ENCODE data around the gene ETNK2. TPM values are rescaled to one million over a fixed set of nuclear protein-coding genes. Genes with fewer than 3 reads are reported as not detected.
A peak's percentile ranks its signal among the peaks of the same experiment; 100 is the strongest.

Gene ETNK2
- total and polyA plus RNA-seq, 2 of the 8 experiments (the other 6 are each of a cell fraction or from before 2014, with no cell fraction given) = 20.1 to 26.7 TPM

DNA sequence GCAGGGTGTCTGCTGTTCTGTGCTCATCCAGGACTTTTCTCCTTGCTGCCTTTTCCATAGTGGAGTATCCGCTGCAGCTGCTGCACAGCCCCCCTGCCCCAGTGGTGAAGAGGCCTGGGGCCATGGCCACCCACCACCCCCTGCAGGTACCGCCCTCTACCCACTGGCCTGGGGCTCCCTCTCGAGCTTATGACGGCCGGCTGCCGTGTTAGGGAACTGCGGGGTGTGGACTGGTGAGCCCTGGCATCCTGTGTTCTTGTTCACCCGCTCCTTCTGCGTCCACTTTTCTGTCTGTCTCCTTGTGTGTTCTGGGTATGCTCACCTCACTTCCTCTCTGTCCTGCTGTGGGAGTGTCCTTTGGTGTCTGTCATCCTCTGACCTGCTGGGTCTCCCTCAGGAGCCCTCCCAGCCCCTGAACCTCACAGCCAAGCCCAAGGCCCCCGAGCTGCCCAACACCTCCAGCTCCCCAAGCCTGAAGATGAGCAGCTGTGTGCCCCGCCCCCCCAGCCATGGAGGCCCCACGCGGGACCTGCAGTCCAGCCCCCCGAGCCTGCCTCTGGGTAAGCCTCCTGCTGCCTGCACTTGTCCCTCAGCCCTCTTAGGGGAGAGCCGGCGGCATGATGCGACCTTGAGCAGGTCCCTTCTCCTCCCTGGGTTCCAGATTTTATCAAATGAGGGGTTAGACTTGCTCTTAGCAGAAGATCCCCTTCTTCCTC is 29.8 kb downstream of the ETNK2 start:
- WGBS, 2 experiments (ENCODE audit: extremely low coverage in 1 of 2, insufficient coverage in 1 of 2, insufficient read length in 1 of 2, insufficient replicate concordance in 2 of 2, low coverage in 1 of 2, low lambda C conversion rate in 2 of 2, missing lambda C conversion rate in 1 of 2) = 93% methylated on average over 16 of the region's 17 CpGs; no CpG with 5 or more reads in 1 of the 2 experiments
- Histone ChIP-seq H2BK20ac (ENCODE audit: low read length) (no peak overlapping the region), H3K56ac (replicated peaks; ENCODE audit: insufficient read length, low read depth, low read length) (no peak overlapping the region), H3K9ac (replicated peaks in 1 of 4; ENCODE audit: extremely low read depth in 1 of 4, low read depth in 3 of 4, low read length in 3 of 4) (no peak overlapping the region), H2AFZ (ENCODE audit: low read length) (no peak overlapping the region), H4K5ac (ENCODE audit: insufficient read length, low read depth, low read length) (no peak overlapping the region), H3K36me3 (ENCODE audit: control insufficient read depth in 2 of 4, insufficient read depth in 4 of 4, low read length in 3 of 4) (peaks cover 19 to 89% (median 68%) of the 10 kb centered on the region in 4 experiments), H3K4me3 (ENCODE audit: extremely low read depth in 1 of 4, insufficient read depth in 2 of 4, low read depth in 3 of 4, low read length in 4 of 4) (no peak overlapping the region), H3K4me2 (ENCODE audit: insufficient read depth in 1 of 2, low read depth in 2 of 2, low read length in 2 of 2) (no peak overlapping the region), H4K91ac (replicated peaks; ENCODE audit: insufficient read length, low read length) (no peak overlapping the region), H3K9me3 (ENCODE audit: insufficient read depth in 2 of 2, low read depth in 1 of 2, low read length in 1 of 2) (no peaks in the 10 kb centered on the region), H3K4me1 (replicated peaks in 1 of 4; ENCODE audit: control insufficient read depth in 3 of 4, insufficient read depth in 4 of 4, low read length in 3 of 4) (peaks cover 0 to 12% (median 2%) of the 10 kb centered on the region in 4 experiments; a peak in 4 of 7 replicates), H2BK120ac (replicated peaks; ENCODE audit: low read depth, low read length) (no peak overlapping the region), H3K4ac (replicated peaks; ENCODE audit: insufficient read length, low read depth, low read length) (no peak overlapping the region), H2BK12ac (ENCODE audit: low read depth, low read length) (no peak overlapping the region), H3K27ac (ENCODE audit: low read depth, low read length) (no peak overlapping the region), H4K8ac (ENCODE audit: extremely low read depth, insufficient read depth, low read length) (no peak overlapping the region; the same call in 1 of the 2 replicates), H3K18ac (ENCODE audit: extremely low read depth, low read length) (no peak overlapping the region), H3K79me2 (ENCODE audit: control insufficient read depth in 1 of 2, insufficient read depth in 2 of 2, low read length in 2 of 2) (peaks cover 0 to 15% of the 10 kb centered on the region in 2 experiments; a peak in 2 of 4 replicates), H2BK5ac (ENCODE audit: low read depth, low read length) (no peak overlapping the region), H3K23me2 (ENCODE audit: low read depth, low read length) (no peaks in the 10 kb centered on the region), H3K23ac (ENCODE audit: insufficient read length) (no peak overlapping the region), H3K79me1 (ENCODE audit: low read depth, low read length) (peaks cover 14% of the 10 kb centered on the region), H4K20me1 (replicated peaks in 1 of 2; ENCODE audit: control insufficient read depth in 1 of 2, insufficient read depth in 2 of 2, low read length in 2 of 2) (peaks cover 8 to 24% of the 10 kb centered on the region in 2 experiments), H3K14ac (ENCODE audit: insufficient read length) (no peak overlapping the region), H2BK15ac (ENCODE audit: low read length) (0 out of 2 replicates have a peak overlapping the region, but pooled peaks have one; percentile 72), H3K27me3 (replicated peaks in 1 of 4; ENCODE audit: control insufficient read depth in 3 of 4, extremely low read depth in 1 of 4, insufficient read depth in 3 of 4, low read length in 3 of 4) (no peaks in the 10 kb centered on the region; a peak in 1 of 7 replicates), H2AK5ac (ENCODE audit: low read depth, low read length) (no peak overlapping the region)
- ChIA-PET CTCF (ENCODE audit: partially characterized antibody) (interaction anchor here (1.0 to 10.7 kb wide), 11 partner anchors 8 to 259 kb away, joined by 3 to 107 read pairs (median 5); partner anchors contain the start of gene SOX13), POLR2A (ENCODE audit: partially characterized antibody) (interaction anchor here (1.0 to 13.3 kb wide), 3 partner anchors 9 to 255 kb away, joined by 3 to 174 read pairs (median 14); partner anchors contain the start of gene SNRPE)
- FAIRE-seq = no peak
- no peak for DNase-seq (ENCODE audit: low read depth in 1 of 2, low spot score in 2 of 2)
- TF ChIP-seq CREB1 (IDR thresholded peaks at IDR 0.05) (no peak), RBBP5 (IDR thresholded peaks at IDR 0.05; ENCODE audit: borderline replicate concordance, low read depth, low read length) (no peak), RFX5 (IDR thresholded peaks at IDR 0.05; ENCODE audit: borderline replicate concordance, low read depth, low read length) (no peak), SIX5 (IDR thresholded peaks at IDR 0.05; ENCODE audit: low read depth, low read length) (no peak), YY1 (IDR thresholded peaks at IDR 0.05; ENCODE audit: low read depth, low read length) (no peak), NRF1 (IDR thresholded peaks at IDR 0.05; ENCODE audit: low read depth, low read length) (no peak), KDM1A (IDR thresholded peaks at IDR 0.05; ENCODE audit: borderline replicate concordance, low read length) (no peak), RXRA (IDR thresholded peaks at IDR 0.05; ENCODE audit: insufficient read depth, low read depth, low read length) (no peak), POLR2AphosphoS5 (IDR thresholded peaks at IDR 0.05; ENCODE audit: low read depth, low read length) (no peak), CTBP2 (IDR thresholded peaks at IDR 0.05; ENCODE audit: borderline replicate concordance, insufficient read depth, insufficient read length, low read length) (no peak), TBP (IDR thresholded peaks at IDR 0.05; ENCODE audit: low read depth, low read length) (no peak), KDM5A (IDR thresholded peaks at IDR 0.05; ENCODE audit: low read length) (no peak)
- TF ChIP-seq, protein P1, sequence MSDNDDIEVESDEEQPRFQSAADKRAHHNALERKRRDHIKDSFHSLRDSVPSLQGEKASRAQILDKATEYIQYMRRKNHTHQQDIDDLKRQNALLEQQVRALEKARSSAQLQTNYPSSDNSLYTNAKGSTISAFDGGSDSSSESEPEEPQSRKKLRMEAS (IDR thresholded peaks at IDR 0.05) = no peak
